ENCODE measurements around the gene TTC28. TPM values are rescaled to one million over a fixed set of nuclear protein-coding genes. Genes with fewer than 3 reads are reported as not detected.
"Not testable (repeated sequence)": the region's sequence is repeated elsewhere in the genome, so short reads cannot be mapped to it uniquely, and the experiment has no call there.

Gene TTC28
- total RNA-seq, 4 donors from 2014 or later, result 43.8 to 130 (median 92.0) TPM

- no peak overlapping the region for H3K4me3 ChIP-seq
- no peaks in the 10 kb centered on the region for H3K27me3 ChIP-seq
- no peaks in the 10 kb centered on the region for H3K36me3 ChIP-seq
- no peak overlapping the region for H3K27ac ChIP-seq
- H3K4me1 ChIP-seq, result no peaks in the 10 kb centered on the region
- intact Hi-C loops (cut with DNase I; ENCODE audit: low total_unique reads), result no loop called here
- TF ChIP-seq POLR2A (IDR thresholded peaks at IDR 0.05) (no peak), CTCF (IDR thresholded peaks at IDR 0.05) (no peak)
- no peaks in the 10 kb centered on the region for H3K9me3 ChIP-seq
- no peak for DNase-seq
These were observed 158.2 kb downstream of the TTC28 start for GRCh38 chr22:28521451-28521850.

- DNase-seq, result no peak
- H3K4me3 ChIP-seq, result no peak overlapping the region
- H3K27me3 ChIP-seq, result no peaks in the 10 kb centered on the region
- no peaks in the 10 kb centered on the region for H3K4me1 ChIP-seq
- no peak overlapping the region for H3K27ac ChIP-seq
- TF ChIP-seq POLR2A (IDR thresholded peaks at IDR 0.05) (no peak), CTCF (IDR thresholded peaks at IDR 0.05) (no peak)
- no peaks in the 10 kb centered on the region for H3K36me3 ChIP-seq
- H3K9me3 ChIP-seq, result peaks cover 0 to 2% of the 10 kb centered on the region in 2 donors
- intact Hi-C loops (cut with DNase I; ENCODE audit: low total_unique reads), result no loop called here
These were observed 165.3 kb downstream of the TTC28 start for GRCh38 chr22:28514321-28514821.

GRCh38 chr22:28512387-28512786, 167.3 kb downstream of the TTC28 start:
- DNase-seq; H3K4me1 ChIP-seq; H3K27me3 ChIP-seq; H3K36me3 ChIP-seq; H3K27ac ChIP-seq; H3K9me3 ChIP-seq; H3K4me3 ChIP-seq; intact Hi-C loops (cut with DNase I; ENCODE audit: low total_unique reads): not testable (repeated sequence)

GRCh38 chr22:28507896-28508295, 171.7 kb downstream of the TTC28 start:
- H3K4me1 ChIP-seq, result no peaks in the 10 kb centered on the region
- intact Hi-C loops (cut with DNase I; ENCODE audit: low total_unique reads), result no loop called here
- no peak overlapping the region for H3K27ac ChIP-seq
- no peaks in the 10 kb centered on the region for H3K36me3 ChIP-seq
- no peak for TF ChIP-seq CTCF (IDR thresholded peaks at IDR 0.05)
- TF ChIP-seq POLR2A (IDR thresholded peaks at IDR 0.05), result no peak
- H3K27me3 ChIP-seq, result no peaks in the 10 kb centered on the region
- H3K4me3 ChIP-seq, result no peak overlapping the region
- peaks cover 0 to 2% of the 10 kb centered on the region in 2 donors for H3K9me3 ChIP-seq
- no peak for DNase-seq

GRCh38 chr22:28506150-28506535, 173.5 kb downstream of the TTC28 start:
- TF ChIP-seq POLR2A (IDR thresholded peaks at IDR 0.05), result no peak
- no peak for TF ChIP-seq CTCF (IDR thresholded peaks at IDR 0.05)
- H3K36me3 ChIP-seq, result no peaks in the 10 kb centered on the region
- no peak for DNase-seq
- intact Hi-C loops (cut with DNase I; ENCODE audit: low total_unique reads), result no loop called here
- H3K9me3 ChIP-seq, result peaks cover 0 to 2% of the 10 kb centered on the region in 2 donors
- H3K4me3 ChIP-seq, result no peak overlapping the region
- H3K27ac ChIP-seq, result no peak overlapping the region
- H3K27me3 ChIP-seq, result no peaks in the 10 kb centered on the region
- H3K4me1 ChIP-seq, result no peaks in the 10 kb centered on the region

Data from uterus (tissue), 4 donors.